GM12873 (cell line): Measurements from ENCODE around the gene PDK4.

Source experiments
- CTCF ChIP-seq: IDR thresholded peaks from 2 replicates; pipeline ENCODE4 v1.5.1; 2012; ENCODE audit warnings: low read depth, mild to moderate bottlenecking, moderate library complexity, low read length, control low read depth; ENCODE audit not compliant: insufficient read depth; ENCODE audit errors: missing control alignments

PDK4 gene

GRCh38 chr7:95602421-95602820 lies 6.1 kb upstream of the PDK4 start:
- no peak for TF ChIP-seq CTCF

- no peak for TF ChIP-seq CTCF
Measured at GRCh38 chr7:95601316-95601715, 5.0 kb upstream of the PDK4 start.

GRCh38 chr7:95599069-95599468 lies 2.8 kb upstream of the PDK4 start:
- no peak for TF ChIP-seq CTCF

- no peak for TF ChIP-seq CTCF
Measured at GRCh38 chr7:95598511-95598910, 2.2 kb upstream of the PDK4 start.

GRCh38 chr7:95595746-95596197 lies 544 bp downstream of the PDK4 start:
- no peak for TF ChIP-seq CTCF

- no peak for TF ChIP-seq CTCF
Measured at GRCh38 chr7:95594185-95594584, 2.1 kb downstream of the PDK4 start.

- TF ChIP-seq CTCF, result no peak
Measured at GRCh38 chr7:95593343-95593742, 3.0 kb downstream of the PDK4 start.
